ENCODE results near the gene CAB39L.

Gene CAB39L

DNA sequence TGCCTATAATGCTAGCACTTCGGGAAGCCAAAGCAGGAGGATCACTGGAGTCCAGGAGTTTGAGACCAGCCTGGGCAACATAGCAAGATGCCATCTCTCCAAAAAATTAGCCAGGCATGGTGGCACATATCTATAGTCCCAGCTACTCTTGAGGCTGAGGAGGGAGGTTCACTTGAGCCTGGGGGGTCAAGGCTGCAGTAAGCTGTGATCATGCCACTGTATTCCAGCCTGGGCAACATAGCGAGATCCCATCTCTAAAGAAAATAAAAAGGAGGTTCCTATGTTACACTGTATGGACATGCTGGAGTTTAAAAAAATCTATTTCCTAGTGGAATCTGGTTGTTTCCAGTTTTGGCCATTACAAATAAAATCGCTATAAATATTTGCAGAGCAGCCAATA is 2.6 kb downstream of the CAB39L start:
- no peak for DNase-seq

DNA sequence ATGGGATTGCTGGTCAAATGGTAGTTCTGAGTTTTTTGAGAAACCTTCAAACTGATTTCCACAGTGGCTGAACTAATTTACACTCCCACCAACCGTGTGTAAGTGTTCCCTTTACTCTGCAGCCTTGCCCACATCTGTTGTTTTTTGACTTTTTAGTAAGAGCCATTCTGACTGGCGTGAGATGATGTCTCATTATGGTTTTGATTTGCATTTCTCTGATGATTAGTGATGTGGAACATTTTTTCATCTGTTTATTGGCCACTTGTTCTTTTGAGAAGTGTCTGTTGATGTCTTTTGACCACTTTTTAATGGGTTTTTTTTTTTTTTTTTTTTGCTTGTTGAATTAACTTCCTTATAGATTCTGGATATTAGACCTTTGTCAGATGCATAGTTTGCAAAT is 4.3 kb downstream of the CAB39L start:
- no peak for DNase-seq

- no peak for DNase-seq
Observed at GRCh38 chr13:49437705-49438104, 6.2 kb downstream of the CAB39L start.

- DNase-seq: no peak
Observed at GRCh38 chr13:49436890-49437289, 7.0 kb downstream of the CAB39L start.

GRCh38 chr13:49435992-49436391 is 7.9 kb downstream of the CAB39L start:
- DNase-seq: no peak

DNA sequence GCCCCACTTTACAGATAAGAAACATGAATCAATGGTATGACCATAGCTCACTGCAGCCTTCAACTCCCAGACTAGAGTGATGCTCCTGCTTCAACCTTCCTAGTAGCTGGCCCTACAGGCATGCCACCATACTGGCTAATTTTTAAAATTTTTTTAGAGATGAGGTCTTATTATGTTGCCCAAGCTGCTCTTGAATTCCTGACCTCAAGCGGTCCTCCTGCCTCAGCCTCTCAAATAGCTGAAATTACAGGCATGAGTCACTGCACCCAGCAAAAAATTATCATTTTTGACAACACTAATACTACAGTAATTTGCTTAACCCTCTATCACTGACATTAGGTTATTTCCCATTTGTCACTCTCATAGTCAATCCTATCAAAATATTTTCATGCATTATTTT is 14.7 kb downstream of the CAB39L start:
- no peak for DNase-seq

- no peak for DNase-seq
Observed at GRCh38 chr13:49428041-49428763, 15.7 kb downstream of the CAB39L start.

- no peak for DNase-seq
Observed at GRCh38 chr13:49424011-49424560, 19.8 kb downstream of the CAB39L start.

DNA sequence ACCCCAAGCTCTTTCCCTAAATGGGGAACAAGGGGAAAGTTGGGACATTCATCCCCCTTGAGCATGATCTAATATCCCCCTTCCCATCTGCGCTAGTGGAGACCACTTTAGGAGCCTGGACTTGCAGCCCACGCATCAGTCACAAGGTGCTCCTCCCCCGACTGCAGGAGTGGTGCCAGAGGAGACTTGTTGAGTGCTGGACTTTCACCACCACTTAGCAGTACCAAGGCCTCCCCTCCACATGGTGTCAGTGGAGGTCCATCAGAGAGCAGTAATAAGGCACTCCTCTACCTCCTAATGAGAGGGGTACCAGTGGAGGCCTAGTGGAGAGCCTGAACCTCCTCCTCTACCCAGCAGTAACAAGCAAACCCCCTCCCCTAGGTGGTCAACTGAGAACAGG is 22.5 kb downstream of the CAB39L start:
- DNase-seq: no peak

DNA sequence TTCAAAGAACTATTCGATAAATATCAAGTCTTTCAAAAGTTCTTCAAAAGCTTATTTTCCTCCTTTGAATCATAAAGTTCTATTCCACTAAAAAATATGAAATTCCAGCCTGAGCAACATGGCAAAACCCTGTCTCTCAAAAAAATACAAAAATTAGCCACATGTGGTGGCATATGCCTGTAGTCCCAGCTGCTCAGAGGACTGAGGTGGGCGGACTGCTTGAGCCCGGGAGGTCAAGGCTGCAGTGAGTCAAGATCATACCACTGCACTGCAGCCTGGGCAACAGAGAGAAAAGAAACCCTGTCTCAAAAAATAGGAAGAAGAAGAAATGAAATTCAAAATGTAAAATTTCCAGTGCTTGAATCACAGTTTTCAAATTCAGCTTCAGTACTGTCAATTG is 24.6 kb downstream of the CAB39L start:
- DNase-seq: no peak

GRCh38 chr13:49418206-49418605 is 25.7 kb downstream of the CAB39L start:
- DNase-seq: peak; percentile 42

DNA sequence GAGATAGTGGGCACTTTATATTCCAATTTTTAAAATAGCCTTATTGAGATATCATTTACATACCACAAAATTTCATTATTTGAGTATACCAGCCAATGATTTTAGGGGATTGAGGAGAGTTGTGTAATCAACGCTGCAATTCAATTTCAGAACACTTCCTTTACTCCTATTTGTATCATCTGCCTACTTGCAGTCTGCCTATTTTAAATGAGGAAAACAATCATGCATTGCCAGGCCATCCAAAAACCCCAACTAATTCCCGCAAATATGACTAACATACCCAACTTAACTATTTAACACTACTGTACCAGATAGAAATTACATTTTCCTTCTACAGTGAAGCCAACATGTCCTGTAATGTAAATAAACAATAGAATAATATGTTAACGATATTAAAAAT is 26.7 kb downstream of the CAB39L start:
- no peak for DNase-seq

- no peak for DNase-seq
Observed at GRCh38 chr13:49412749-49413148, 31.1 kb downstream of the CAB39L start.

DNA sequence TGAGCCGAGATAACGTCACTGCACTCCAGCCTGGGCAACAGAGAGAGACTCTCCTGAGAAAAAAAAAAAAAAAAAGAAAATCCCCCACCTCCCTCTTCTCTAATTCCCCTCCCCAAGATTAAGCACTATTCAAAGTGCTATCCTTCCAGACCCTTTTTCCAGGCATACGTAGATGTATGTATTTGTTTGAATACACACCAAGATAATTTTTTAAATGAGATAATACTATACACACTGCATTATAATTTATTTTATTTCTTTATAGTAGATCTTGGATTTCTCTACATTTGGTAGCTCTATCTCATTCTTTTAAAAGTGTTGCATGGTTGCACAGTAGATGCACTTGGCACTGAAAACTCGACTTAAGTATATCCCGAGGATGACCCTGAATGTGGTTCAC is 32.5 kb downstream of the CAB39L start:
- DNase-seq: no peak

DNA sequence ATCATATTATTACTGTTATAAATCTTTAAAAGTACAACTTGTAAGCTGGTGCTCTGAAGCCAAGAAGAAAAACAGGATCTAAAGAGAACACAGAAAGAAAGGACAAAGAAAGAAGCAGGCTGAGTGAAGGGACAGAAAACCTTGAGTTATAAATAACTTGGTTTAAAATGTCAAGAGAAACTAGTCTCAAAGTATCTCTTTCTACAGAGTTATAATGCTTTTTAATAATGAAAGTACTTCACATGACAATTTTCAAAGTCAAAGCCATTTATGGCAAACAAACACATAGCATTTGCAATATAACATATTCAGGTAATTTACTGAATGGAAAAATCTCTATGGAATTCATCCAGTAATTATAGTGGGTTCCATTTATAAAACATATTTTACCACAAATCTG is 33.4 kb downstream of the CAB39L start:
- DNase-seq: no peak

DNA sequence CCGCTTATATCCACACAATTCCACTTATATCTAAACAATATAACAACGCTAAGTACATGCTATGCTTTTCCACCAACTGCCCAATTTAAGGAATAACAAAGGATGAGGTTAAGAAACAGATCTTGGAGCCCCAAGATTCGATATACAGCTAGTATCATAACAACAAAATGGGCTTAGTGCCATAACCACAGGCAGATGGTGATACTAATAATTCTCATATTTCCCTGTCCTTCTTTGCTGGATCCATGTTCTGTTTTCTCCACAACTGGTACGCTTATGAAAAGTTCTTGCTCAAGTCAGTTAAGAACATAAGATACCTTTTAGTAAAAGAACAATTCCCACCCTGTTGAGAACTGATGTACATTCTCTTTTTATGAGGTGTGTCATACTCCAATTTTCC is 33.9 kb downstream of the CAB39L start:
- DNase-seq: no peak

- no peak for DNase-seq
Observed at GRCh38 chr13:49409008-49409407, 34.9 kb downstream of the CAB39L start.

DNA sequence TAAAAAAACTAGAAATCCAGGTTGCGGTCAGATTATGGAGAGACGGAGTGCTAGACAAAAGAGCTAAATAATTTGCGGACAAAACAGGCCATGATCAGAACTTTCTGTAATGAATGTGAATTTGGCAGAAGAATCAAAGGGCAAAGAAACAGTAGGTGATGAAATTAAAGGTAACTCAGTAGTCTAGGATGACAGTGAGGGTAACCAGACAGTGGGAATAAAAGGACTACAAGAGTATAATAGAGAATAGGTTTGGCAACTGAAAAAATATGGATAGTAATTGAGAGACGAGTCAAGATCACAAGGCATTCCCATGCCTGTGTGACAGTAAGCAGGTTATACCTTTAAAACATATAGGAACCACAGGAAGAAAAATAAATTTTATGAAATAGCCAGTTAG is 35.9 kb downstream of the CAB39L start:
- DNase-seq: no peak

DNA sequence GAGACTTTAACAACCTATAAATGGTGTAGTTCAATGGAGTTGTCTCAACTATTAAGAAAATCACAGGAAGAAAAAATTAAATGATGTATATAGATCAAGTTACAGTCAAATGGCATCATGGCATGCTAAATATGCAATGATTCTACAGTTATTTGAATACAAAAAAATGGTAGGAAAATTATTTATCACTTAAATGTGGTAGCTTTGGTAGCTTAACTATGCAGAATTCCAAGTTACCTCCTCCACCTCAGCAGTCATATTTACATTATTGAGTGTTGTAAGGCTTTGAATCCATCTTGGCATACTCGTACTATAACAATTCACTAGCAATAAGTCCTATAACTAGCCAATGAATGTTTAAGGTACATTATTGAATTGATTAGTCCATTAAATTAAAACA is 36.8 kb downstream of the CAB39L start:
- DNase-seq: no peak

DNA sequence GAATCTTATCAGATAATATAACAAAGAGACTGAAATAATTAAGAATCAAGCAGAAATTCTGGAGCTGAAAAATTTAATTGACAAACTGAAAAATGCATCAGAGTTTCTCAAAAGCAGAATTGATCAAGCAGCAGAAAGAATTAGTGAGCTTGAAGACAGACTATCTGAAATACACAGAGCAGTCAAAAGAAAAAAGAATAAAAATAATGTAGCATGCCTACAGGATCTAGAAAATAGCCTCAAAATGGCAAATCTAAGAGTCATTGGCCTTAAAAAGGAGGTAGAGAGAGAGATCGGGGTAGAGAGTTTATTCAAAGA is 39.2 kb downstream of the CAB39L start:
- no peak for DNase-seq

DNA sequence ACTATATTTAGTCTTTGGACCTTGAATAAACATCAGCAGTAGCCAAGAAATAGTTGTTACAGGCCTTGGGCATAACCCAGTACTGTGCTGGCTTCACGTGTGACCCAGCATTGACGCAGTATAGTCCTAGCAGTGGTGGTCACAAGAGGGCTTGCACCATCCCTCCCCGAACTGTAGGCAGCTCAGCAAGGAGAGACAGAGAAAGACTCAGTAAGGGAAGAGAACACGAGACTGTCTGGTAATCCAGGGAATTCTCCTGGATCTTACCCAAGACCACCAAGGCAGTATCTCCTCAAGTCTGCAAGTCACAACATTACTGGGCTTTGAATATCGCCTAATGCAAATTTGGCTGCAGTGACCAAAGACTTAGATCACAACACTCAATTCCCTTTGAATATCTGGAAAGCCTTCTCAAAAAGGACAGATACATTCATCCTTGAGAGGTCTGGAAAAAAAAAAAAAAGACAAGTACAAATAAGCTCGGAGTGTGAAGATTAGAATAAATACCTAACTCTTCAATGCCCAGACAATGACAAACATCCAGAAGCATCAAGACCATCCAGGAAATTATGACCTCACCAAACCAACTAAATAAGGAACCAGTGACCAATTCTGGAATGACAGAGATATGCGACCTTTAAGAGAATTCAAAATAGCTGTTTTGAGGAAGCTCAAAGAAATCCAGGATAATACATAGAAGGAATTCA is 39.7 kb downstream of the CAB39L start:
- no peak for DNase-seq

- DNase-seq: no peak
Observed at GRCh38 chr13:49400755-49401659, 42.9 kb downstream of the CAB39L start.

DNA sequence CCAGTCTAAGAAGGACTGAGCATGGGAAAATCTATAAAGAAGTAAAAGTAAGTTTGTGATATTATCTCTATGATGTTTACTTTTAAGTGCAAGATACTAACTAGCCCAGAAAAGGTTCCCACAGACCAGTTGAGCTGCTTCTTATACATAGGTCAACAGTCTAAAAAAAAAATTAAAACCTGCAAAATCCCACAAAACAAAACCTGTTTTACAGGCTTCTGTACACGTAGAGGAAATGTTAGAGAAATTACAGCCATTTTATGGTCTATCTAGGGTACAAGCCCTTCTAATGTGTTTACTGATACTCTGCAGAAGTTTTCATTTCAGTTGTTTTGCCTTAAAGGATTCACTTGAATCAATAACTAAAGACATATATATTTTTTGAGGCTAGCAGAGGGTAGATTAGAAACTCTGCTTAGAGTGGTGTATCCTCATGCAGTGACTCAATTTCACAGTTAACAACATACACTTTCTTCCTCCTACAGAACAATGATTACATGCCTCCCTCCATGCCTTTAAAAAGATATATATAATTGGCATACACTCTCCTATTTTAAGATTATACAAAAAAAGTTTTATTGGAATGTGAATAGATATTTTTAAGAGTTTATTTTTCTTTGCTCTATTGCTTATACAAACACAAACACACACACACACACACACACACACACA is 43.9 kb downstream of the CAB39L start:
- DNase-seq: no peak
